ENCODE results near the gene EFHC1.
"Not testable (repeated sequence)": the region's sequence is repeated elsewhere in the genome, so short reads cannot be mapped to it uniquely, and the experiment has no call there.

Gene EFHC1

GRCh38 chr6:52423448-52423847 lies 3.3 kb downstream of the EFHC1 start:
- DNase-seq (ENCODE audit: low read depth, low spot score): no peak
- H3K4me3 ChIP-seq (ENCODE audit: low read length): no peak overlapping the region

GRCh38 chr6:52423971-52424381 lies 3.8 kb downstream of the EFHC1 start:
- DNase-seq (ENCODE audit: low read depth, low spot score): no peak
- H3K4me3 ChIP-seq (ENCODE audit: low read length): no peak overlapping the region

GRCh38 chr6:52424513-52424912 lies 4.4 kb downstream of the EFHC1 start:
- DNase-seq (ENCODE audit: low read depth, low spot score): no peak
- no peak overlapping the region for H3K4me3 ChIP-seq (ENCODE audit: low read length)

GRCh38 chr6:52426667-52427066 lies 6.5 kb downstream of the EFHC1 start:
- H3K4me3 ChIP-seq (ENCODE audit: low read length): no peak overlapping the region
- no peak for DNase-seq (ENCODE audit: low read depth, low spot score)

- H3K4me3 ChIP-seq (ENCODE audit: low read length); DNase-seq (ENCODE audit: low read depth, low spot score): not testable (repeated sequence)
Measured at GRCh38 chr6:52433294-52433693, 13.2 kb downstream of the EFHC1 start.

- DNase-seq (ENCODE audit: low read depth, low spot score): no peak
Measured at GRCh38 chr6:52435345-52435744, 15.2 kb downstream of the EFHC1 start.

GRCh38 chr6:52438926-52439325 lies 18.8 kb downstream of the EFHC1 start:
- DNase-seq (ENCODE audit: low read depth, low spot score): no peak
- no peak overlapping the region for H3K4me3 ChIP-seq (ENCODE audit: low read length)

More at GRCh38 chr6:52435345-52435744, 15.2 kb downstream of the EFHC1 start:
- no peak overlapping the region for H3K4me3 ChIP-seq (ENCODE audit: low read length)

- no peak for DNase-seq (ENCODE audit: low read depth, low spot score)
Measured at GRCh38 chr6:52454556-52454955, 34.4 kb downstream of the EFHC1 start.

GRCh38 chr6:52457096-52457495 lies 37.0 kb downstream of the EFHC1 start:
- DNase-seq (ENCODE audit: low read depth, low spot score): no peak
- H3K4me3 ChIP-seq (ENCODE audit: low read length): no peak overlapping the region

More at GRCh38 chr6:52454556-52454955, 34.4 kb downstream of the EFHC1 start:
- no peak overlapping the region for H3K4me3 ChIP-seq (ENCODE audit: low read length)

GRCh38 chr6:52461194-52461593 lies 41.1 kb downstream of the EFHC1 start:
- not testable (repeated sequence) for H3K4me3 ChIP-seq (ENCODE audit: low read length); DNase-seq (ENCODE audit: low read depth, low spot score)

GRCh38 chr6:52474173-52474572 lies 54.0 kb downstream of the EFHC1 start:
- no peak overlapping the region for H3K4me3 ChIP-seq (ENCODE audit: low read length)
- DNase-seq (ENCODE audit: low read depth, low spot score): no peak

- DNase-seq (ENCODE audit: low read depth, low spot score): no peak
- H3K4me3 ChIP-seq (ENCODE audit: low read length): no peak overlapping the region
Measured at GRCh38 chr6:52475307-52475706, 55.2 kb downstream of the EFHC1 start.

GRCh38 chr6:52482903-52483670 lies 62.9 kb downstream of the EFHC1 start:
- no peak for DNase-seq (ENCODE audit: low read depth, low spot score)
- H3K4me3 ChIP-seq (ENCODE audit: low read length): no peak overlapping the region

GRCh38 chr6:52483671-52484003 lies 63.5 kb downstream of the EFHC1 start:
- DNase-seq (ENCODE audit: low read depth, low spot score): no peak
- H3K4me3 ChIP-seq (ENCODE audit: low read length): no peak overlapping the region

GRCh38 chr6:52489881-52490280 lies 69.7 kb downstream of the EFHC1 start:
- no peak for DNase-seq (ENCODE audit: low read depth, low spot score)
- H3K4me3 ChIP-seq (ENCODE audit: low read length): no peak overlapping the region

- H3K4me3 ChIP-seq (ENCODE audit: low read length): no peak overlapping the region
- DNase-seq (ENCODE audit: low read depth, low spot score): no peak
Measured at GRCh38 chr6:52491203-52492069, 71.3 kb downstream of the EFHC1 start.

GRCh38 chr6:52493669-52494068 lies 73.5 kb downstream of the EFHC1 start:
- DNase-seq (ENCODE audit: low read depth, low spot score): no peak
- H3K4me3 ChIP-seq (ENCODE audit: low read length): no peak overlapping the region

GRCh38 chr6:52494298-52495072 lies 74.3 kb downstream of the EFHC1 start:
- no peak overlapping the region for H3K4me3 ChIP-seq (ENCODE audit: low read length)
- DNase-seq (ENCODE audit: low read depth, low spot score): no peak

- H3K4me3 ChIP-seq (ENCODE audit: low read length): no peak overlapping the region
- DNase-seq (ENCODE audit: low read depth, low spot score): no peak
Measured at GRCh38 chr6:52495922-52496321, 75.8 kb downstream of the EFHC1 start.

GRCh38 chr6:52496631-52497030 lies 76.5 kb downstream of the EFHC1 start:
- no peak for DNase-seq (ENCODE audit: low read depth, low spot score)
- no peak overlapping the region for H3K4me3 ChIP-seq (ENCODE audit: low read length)

All from Jurkat, Clone E6-1 (cell line).